D721Med (cell line): ENCODE measurements around the gene TNRC6A.

Experiments
- DNase-seq: peaks from one replicate; pipeline ENCODE4 v3.0.0; 2011; ENCODE audit warnings: low spot score; ENCODE audit not compliant: insufficient read length
- FAIRE-seq: peaks from 2 replicates; lab custom pipeline; 2011; peaks lifted over from hg19 to GRCh38; lab: Jason Lieb, UNC
- CTCF ChIP-seq: IDR thresholded peaks from 2 replicates; pipeline ENCODE4 v1.5.1; 2012; ENCODE audit warnings: mild to moderate bottlenecking, control low read depth; ENCODE audit not compliant: insufficient read depth; ENCODE audit errors: missing control alignments

Gene TNRC6A

GRCh38 chr16:24769806-24770205 is 40.4 kb downstream of the TNRC6A start:
- DNase-seq = no peak
- no peak for TF ChIP-seq CTCF
- FAIRE-seq = no peak

DNA sequence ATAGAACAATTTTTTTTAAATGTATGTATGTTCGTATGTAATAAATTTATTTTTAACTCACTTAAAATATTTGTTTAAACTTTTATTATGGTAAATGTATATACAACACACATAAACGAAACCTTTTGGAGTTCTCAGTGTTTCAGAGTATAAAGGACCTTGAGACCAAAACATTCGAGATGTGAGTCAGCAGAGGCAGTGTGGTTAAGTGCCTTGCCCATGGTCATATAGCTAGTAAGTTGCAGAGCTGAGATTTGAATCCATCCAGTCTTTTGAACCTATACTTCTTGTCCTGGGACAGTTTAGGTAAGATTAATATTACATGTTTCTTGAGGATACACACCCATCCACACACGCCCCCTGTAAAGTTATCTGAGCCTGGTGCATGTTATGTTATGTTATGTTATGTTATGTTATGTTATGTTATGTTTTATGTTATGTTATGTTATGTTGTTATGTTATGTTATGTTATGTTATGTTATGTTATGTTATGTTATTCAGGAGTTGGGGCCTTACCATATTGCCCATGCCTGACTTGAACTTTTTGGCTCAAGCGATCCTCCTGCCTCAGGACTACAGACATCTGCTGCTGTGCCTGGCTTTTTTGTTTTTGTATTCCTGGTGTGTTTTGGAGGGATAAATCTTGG is 41.8 kb downstream of the TNRC6A start:
- TF ChIP-seq CTCF = no peak
- FAIRE-seq (no peak), DNase-seq (no peak)

DNA sequence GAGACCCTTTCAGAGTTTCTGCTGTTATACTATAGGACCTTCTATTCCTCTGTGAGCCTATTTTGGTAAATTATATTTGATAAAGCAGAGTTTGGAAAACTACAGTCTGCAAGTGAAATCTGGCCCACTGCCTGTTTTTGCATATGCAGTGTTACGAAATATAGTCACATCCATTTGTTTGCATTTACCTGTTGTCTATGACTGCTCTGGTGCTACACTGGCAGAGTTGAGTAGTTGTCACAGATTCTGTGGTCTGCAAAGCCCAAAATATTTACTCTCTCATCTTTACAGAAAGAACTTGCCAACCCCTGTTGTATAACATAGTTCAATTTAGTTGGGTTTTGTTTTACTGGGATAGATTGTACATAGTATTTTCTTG is 42.3 kb downstream of the TNRC6A start:
- DNase-seq = no peak
- FAIRE-seq = no peak
- no peak for TF ChIP-seq CTCF

DNA sequence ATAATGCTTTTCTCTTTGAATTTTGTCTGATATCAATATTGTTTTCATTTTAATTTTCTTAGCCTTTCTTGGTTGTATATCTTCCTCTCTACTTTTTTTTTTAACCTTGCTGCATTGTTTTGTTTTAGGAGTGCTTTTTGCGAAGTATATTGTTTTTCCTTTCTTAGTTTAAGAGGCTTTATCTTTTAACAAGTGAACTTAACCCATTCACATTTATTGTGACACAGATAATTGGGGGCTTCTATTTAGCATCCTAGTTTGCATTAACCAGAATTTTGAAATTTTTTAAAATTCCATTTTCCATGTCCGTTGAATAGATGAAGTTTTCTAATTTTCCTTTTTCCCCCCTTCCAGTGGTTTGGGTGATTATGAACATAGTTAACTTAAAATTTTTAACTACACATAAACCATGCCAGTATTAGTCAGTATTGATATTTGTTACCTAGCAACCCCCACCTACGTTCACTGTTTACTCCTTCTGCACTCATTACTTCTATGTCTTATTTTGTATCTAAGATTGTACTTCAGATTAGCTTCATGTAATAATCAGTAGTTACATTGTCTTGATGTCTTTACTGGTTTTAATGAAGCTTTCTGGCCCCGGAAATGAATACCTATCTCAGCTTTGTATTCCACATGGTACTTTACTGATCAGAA is 44.4 kb downstream of the TNRC6A start:
- no peak for TF ChIP-seq CTCF
- FAIRE-seq (no peak), DNase-seq (no peak)

DNA sequence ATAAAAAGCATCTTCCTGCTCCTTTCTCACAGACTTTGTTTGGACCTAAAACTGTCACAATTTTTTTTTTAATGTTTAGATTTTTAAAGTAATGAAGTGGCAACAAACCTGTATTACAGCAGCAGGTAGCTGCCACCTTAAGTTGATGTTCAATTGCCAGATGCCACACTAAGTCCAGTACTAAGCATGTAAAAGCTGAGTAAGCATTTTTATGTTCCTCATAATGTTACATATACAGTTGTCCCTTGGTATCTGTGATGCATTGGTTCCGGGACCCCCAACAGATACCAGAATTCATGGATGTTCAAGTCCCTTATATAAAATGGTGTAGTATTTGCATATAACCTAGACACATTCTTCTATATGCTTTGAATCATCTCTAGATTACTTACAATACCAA is 45.1 kb downstream of the TNRC6A start:
- TF ChIP-seq CTCF = no peak
- FAIRE-seq (no peak), DNase-seq (no peak)

DNA sequence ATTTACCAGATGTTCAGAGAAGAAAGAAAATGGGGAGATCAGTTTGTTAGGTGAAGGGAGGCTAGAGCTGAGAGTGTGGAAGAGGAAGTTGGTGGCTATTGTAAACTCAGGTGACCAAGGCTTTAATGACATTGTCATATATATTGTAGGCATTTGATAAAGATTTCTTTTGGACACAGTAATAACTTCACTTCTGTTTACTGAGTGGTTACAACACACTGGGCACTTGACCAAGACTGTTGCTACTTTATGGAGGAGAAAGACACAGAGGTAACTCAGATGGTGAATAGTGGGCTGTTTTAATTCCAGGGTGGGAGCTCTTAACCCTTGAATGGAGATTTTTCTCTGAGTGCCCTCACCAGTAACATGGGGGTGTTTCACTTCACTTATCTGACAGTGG is 46.0 kb downstream of the TNRC6A start:
- no peak for DNase-seq
- TF ChIP-seq CTCF = no peak

More for the DNA sequence above, 46.0 kb downstream of the TNRC6A start:
- no peak for FAIRE-seq
